SK-N-SH (cell line): ENCODE measurements around the gene C17orf100.

Experiments used
- ELF1 ChIP-seq: IDR thresholded peaks from 2 replicates; pipeline ENCODE4 v1.4.0; 2012
- EP300 ChIP-seq, 2 experiments: IDR thresholded peaks; 2 replicates each; pipeline versions ENCODE4 v1.4.0 to v1.6.1; 2012; ENCODE audit warnings: borderline replicate concordance in 1 of 2, low read depth in 1 of 2, low read length in 1 of 2
- NRF1 ChIP-seq: IDR thresholded peaks from 2 replicates; pipeline ENCODE4 v1.6.1; 2012; ENCODE audit warnings: low read depth, mild to moderate bottlenecking, low read length
- POLR2AphosphoS5 ChIP-seq: IDR thresholded peaks from 2 replicates; pipeline ENCODE4 v1.6.1; 2012; ENCODE audit warnings: low read depth, low read length
- RFX5 ChIP-seq: IDR thresholded peaks from 2 replicates; pipeline ENCODE4 v1.6.1; 2012; ENCODE audit warnings: mild to moderate bottlenecking, improper control_type of control experiment, low read length
- TAF1 ChIP-seq: IDR thresholded peaks from 2 replicates; pipeline ENCODE4 v1.6.1; 2012; ENCODE audit warnings: low read depth, mild to moderate bottlenecking, low read length, moderate library complexity, borderline replicate concordance
- TF ChIP-seq, protein P1 (sequence below): IDR thresholded peaks from 2 replicates; pipeline ENCODE4 v1.4.0; 2012; ENCODE audit warnings: low read depth
- TF ChIP-seq, protein P2 (sequence below): IDR thresholded peaks from 2 replicates; pipeline ENCODE4 v1.6.1; 2012; ENCODE audit warnings: mild to moderate bottlenecking, low read depth, low read length, moderate library complexity
- TF ChIP-seq, protein P3 (sequence below): fragments of 200-600 bp; sonication (generic); IDR thresholded peaks from 2 replicates; pipeline ENCODE4 v1.6.1; 2017; ENCODE audit warnings: antibody characterized with exemption, mild to moderate bottlenecking, moderate library complexity
- TF ChIP-seq, protein P4 (sequence below): fragments of 150-350 bp; IDR thresholded peaks from 2 replicates; pipeline ENCODE4 v1.6.1; 2017; ENCODE audit warnings: antibody characterized with exemption, low read length, low read depth, borderline replicate concordance

DNA sequence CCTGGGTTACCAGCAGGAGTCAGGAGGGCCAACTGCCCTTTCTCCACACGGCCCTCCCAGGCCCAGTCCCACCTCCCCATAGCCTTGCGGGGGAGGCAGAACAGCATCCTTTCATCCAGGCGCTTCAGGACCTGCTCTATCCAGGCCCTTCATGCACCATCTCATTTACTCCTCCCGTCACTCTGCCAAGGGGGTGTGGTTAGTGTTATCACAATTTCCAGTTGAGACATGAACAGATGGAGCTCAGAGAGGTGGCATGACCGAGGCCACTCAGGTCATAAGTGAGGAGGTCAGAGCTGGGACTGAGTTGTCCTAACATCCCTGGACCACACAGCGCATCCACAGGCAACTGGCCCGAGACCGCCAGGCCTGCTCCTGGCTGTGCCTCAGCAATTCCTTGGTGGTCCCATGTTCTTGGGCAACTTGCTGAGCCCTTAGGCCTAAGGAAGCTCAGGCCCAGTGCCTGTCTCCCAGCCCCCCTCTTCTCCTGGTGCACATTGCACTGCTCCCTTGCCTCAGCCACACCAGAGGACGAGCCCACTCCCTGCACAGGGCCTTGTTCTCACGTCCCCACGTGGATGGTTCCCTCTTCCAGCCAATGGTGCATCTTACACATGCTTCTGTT, 23.8 kb downstream of the C17orf100 start:
- TF ChIP-seq, protein P1, sequence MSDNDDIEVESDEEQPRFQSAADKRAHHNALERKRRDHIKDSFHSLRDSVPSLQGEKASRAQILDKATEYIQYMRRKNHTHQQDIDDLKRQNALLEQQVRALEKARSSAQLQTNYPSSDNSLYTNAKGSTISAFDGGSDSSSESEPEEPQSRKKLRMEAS = no peak
- TF ChIP-seq ELF1 (no peak), RFX5 (no peak), TAF1 (no peak), POLR2AphosphoS5 (no peak), NRF1 (no peak), EP300 (IDR thresholded peaks at IDR 0.05; ENCODE audit: borderline replicate concordance in 1 of 2, low read depth in 1 of 2, low read length in 1 of 2) (no peak)
- TF ChIP-seq, protein P2, sequence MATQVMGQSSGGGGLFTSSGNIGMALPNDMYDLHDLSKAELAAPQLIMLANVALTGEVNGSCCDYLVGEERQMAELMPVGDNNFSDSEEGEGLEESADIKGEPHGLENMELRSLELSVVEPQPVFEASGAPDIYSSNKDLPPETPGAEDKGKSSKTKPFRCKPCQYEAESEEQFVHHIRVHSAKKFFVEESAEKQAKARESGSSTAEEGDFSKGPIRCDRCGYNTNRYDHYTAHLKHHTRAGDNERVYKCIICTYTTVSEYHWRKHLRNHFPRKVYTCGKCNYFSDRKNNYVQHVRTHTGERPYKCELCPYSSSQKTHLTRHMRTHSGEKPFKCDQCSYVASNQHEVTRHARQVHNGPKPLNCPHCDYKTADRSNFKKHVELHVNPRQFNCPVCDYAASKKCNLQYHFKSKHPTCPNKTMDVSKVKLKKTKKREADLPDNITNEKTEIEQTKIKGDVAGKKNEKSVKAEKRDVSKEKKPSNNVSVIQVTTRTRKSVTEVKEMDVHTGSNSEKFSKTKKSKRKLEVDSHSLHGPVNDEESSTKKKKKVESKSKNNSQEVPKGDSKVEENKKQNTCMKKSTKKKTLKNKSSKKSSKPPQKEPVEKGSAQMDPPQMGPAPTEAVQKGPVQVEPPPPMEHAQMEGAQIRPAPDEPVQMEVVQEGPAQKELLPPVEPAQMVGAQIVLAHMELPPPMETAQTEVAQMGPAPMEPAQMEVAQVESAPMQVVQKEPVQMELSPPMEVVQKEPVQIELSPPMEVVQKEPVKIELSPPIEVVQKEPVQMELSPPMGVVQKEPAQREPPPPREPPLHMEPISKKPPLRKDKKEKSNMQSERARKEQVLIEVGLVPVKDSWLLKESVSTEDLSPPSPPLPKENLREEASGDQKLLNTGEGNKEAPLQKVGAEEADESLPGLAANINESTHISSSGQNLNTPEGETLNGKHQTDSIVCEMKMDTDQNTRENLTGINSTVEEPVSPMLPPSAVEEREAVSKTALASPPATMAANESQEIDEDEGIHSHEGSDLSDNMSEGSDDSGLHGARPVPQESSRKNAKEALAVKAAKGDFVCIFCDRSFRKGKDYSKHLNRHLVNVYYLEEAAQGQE = no peak
- TF ChIP-seq, protein P3, sequence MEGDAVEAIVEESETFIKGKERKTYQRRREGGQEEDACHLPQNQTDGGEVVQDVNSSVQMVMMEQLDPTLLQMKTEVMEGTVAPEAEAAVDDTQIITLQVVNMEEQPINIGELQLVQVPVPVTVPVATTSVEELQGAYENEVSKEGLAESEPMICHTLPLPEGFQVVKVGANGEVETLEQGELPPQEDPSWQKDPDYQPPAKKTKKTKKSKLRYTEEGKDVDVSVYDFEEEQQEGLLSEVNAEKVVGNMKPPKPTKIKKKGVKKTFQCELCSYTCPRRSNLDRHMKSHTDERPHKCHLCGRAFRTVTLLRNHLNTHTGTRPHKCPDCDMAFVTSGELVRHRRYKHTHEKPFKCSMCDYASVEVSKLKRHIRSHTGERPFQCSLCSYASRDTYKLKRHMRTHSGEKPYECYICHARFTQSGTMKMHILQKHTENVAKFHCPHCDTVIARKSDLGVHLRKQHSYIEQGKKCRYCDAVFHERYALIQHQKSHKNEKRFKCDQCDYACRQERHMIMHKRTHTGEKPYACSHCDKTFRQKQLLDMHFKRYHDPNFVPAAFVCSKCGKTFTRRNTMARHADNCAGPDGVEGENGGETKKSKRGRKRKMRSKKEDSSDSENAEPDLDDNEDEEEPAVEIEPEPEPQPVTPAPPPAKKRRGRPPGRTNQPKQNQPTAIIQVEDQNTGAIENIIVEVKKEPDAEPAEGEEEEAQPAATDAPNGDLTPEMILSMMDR = no peak
- TF ChIP-seq, protein P4, sequence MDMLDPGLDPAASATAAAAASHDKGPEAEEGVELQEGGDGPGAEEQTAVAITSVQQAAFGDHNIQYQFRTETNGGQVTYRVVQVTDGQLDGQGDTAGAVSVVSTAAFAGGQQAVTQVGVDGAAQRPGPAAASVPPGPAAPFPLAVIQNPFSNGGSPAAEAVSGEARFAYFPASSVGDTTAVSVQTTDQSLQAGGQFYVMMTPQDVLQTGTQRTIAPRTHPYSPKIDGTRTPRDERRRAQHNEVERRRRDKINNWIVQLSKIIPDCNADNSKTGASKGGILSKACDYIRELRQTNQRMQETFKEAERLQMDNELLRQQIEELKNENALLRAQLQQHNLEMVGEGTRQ = no peak
